Stimulated activated CD8-positive, alpha-beta memory T cell treated with anti-CD3 and anti-CD28 coated beads, Interleukin-15, amount 100 ng/mL, for 4 hours (primary cell): ENCODE measurements around the gene SLC12A5.

Experiments used
- DNase-seq, 2 donors: peaks; one replicate each; pipeline ENCODE4 v3.0.0-alpha.2; 2020; ENCODE audit warnings: low read depth in 2 of 2

SLC12A5 gene

GRCh38 chr20:46108435-46108841 is 79.4 kb downstream of the SLC12A5 start:
- no peak for DNase-seq

GRCh38 chr20:46108976-46109375 is 80.0 kb downstream of the SLC12A5 start:
- DNase-seq: no peak
